Activated CD4-positive, alpha-beta T cell treated with anti-CD3 and anti-CD28 coated beads, Interleukin-2, Interleukin-6, amounts not matched to agents 100 ng/mL and 50 ng/mL, durations not matched to agents 16 hours and 8 hours (primary cell): ENCODE results near the gene PCSK5.
"Not testable (repeated sequence)": the region's sequence is repeated elsewhere in the genome, so short reads cannot be mapped to it uniquely, and the experiment has no call there.

ENCODE experiments used
- DNase-seq: peaks from one replicate; pipeline ENCODE4 v3.0.0-alpha.2; 2020

Gene PCSK5

GRCh38 chr9:75930190-75930589 is 39.7 kb downstream of the PCSK5 start:
- no peak for DNase-seq

- no peak for DNase-seq
Measured at GRCh38 chr9:75930730-75931321, 40.4 kb downstream of the PCSK5 start.

GRCh38 chr9:75933982-75934381 is 43.5 kb downstream of the PCSK5 start:
- no peak for DNase-seq

GRCh38 chr9:75935591-75935990 is 45.1 kb downstream of the PCSK5 start:
- no peak for DNase-seq

GRCh38 chr9:75937521-75938258 is 47.2 kb downstream of the PCSK5 start:
- DNase-seq, result no peak

- DNase-seq, result no peak
Measured at GRCh38 chr9:75938946-75939345, 48.5 kb downstream of the PCSK5 start.

- DNase-seq, result no peak
Measured at GRCh38 chr9:75939536-75940111, 49.2 kb downstream of the PCSK5 start.

- DNase-seq, result no peak
Measured at GRCh38 chr9:75941066-75941465, 50.6 kb downstream of the PCSK5 start.

GRCh38 chr9:75941577-75942311 is 51.3 kb downstream of the PCSK5 start:
- DNase-seq, result no peak

- DNase-seq, result no peak
Measured at GRCh38 chr9:75946766-75947165, 56.3 kb downstream of the PCSK5 start.

- DNase-seq, result no peak
Measured at GRCh38 chr9:75947233-75947632, 56.8 kb downstream of the PCSK5 start.

GRCh38 chr9:75950998-75951397 is 60.5 kb downstream of the PCSK5 start:
- DNase-seq, result no peak

- DNase-seq, result no peak
Measured at GRCh38 chr9:75953218-75953617, 62.7 kb downstream of the PCSK5 start.

- DNase-seq, result no peak
Measured at GRCh38 chr9:75956161-75956560, 65.7 kb downstream of the PCSK5 start.

- no peak for DNase-seq
Measured at GRCh38 chr9:75957116-75957515, 66.6 kb downstream of the PCSK5 start.

GRCh38 chr9:75958226-75958625 is 67.8 kb downstream of the PCSK5 start:
- no peak for DNase-seq

GRCh38 chr9:75960551-75960950 is 70.1 kb downstream of the PCSK5 start:
- DNase-seq, result no peak

GRCh38 chr9:75962013-75962661 is 71.7 kb downstream of the PCSK5 start:
- no peak for DNase-seq

- no peak for DNase-seq
Measured at GRCh38 chr9:75962662-75963036, 72.2 kb downstream of the PCSK5 start.

GRCh38 chr9:75963321-75963720 is 72.8 kb downstream of the PCSK5 start:
- DNase-seq, result not testable (repeated sequence)

- no peak for DNase-seq
Measured at GRCh38 chr9:75964427-75964826, 74.0 kb downstream of the PCSK5 start.

- no peak for DNase-seq
Measured at GRCh38 chr9:75965231-75965630, 74.8 kb downstream of the PCSK5 start.

- DNase-seq, result no peak
Measured at GRCh38 chr9:75967556-75967955, 77.1 kb downstream of the PCSK5 start.
